ENCODE measurements around the gene COL11A1. TPM values are rescaled to one million over a fixed set of nuclear protein-coding genes. Genes with fewer than 3 reads are reported as not detected.

COL11A1 gene
- 121 and 214 TPM in 2 replicates for total RNA-seq

DNA sequence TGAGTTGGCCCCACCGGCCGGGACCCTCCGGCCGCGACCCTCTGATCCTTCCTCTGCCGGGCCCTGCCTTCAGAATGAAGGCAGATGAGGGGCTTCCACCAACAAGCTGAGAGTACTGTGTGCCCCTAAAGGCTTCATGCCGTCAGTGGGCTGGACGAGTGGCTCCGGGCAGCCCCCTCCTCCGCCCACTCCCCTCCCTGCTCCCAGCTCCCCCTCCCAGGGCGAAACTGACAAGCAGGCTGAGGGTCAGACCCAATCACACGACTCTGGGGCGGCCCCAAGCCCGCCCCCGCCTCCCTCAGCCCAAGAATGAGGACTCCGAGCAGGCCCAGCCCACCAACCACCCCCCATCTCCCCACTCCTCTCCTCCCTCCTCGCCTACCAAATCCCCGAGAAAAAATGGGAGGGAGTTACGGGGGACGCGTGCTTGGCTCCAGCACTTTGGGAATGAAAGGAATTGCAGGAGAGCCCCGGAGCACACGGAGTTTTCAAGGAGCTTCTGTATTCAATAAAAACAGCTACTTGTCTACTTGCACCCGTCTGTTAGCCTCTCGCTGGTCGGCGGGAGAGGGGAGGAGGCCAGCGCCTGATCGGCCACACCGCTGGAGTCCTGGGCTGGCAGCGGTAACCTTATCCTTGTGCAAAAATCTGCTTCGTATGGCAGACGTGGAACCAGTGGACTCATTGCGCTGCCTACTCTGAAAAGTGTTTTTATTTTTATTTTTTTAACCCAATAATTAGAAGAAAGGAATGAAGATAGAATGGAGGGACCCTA is at the start of gene COL11A1:
Gene COL11A1 (minus strand): TSS at position 147 of the 775 bp plus-strand sequence. CDS start 344 bp downstream, outside the sequence.

